Activated CD8-positive, alpha-beta memory T cell treated with anti-CD3 and anti-CD28 coated beads, Interleukin-2, amount 50 U/mL, for 4 hours (primary cell): ENCODE measurements around the gene ZNF726.
"Not testable (repeated sequence)": the region's sequence is repeated elsewhere in the genome, so short reads cannot be mapped to it uniquely, and the experiment has no call there.

ENCODE experiments used
- DNase-seq: peaks from one replicate; pipeline ENCODE4 v3.0.0-alpha.2; 2020

ZNF726 gene

GRCh38 chr19:23949611-23950010, 34.9 kb downstream of the ZNF726 start:
- no peak for DNase-seq

DNA sequence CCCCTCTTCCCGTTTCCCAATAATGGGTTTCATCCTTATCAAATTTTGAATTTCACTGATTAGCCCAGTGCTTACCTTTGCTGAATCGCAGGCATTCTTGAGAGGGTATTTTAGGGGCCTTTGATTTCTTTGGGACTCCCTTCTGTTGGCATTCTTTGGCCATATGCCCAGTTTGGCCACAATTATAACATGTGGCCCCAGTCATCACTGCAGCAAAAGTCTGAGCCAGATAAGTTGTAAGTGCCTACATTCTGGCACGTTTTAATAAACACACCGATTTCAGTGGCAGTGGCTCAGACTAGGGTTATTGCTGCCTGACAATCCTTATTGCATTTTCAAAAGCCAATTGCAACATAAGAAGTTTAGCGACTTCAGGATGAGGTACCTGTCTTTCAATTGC, 41.4 kb downstream of the ZNF726 start:
- no peak for DNase-seq

DNA sequence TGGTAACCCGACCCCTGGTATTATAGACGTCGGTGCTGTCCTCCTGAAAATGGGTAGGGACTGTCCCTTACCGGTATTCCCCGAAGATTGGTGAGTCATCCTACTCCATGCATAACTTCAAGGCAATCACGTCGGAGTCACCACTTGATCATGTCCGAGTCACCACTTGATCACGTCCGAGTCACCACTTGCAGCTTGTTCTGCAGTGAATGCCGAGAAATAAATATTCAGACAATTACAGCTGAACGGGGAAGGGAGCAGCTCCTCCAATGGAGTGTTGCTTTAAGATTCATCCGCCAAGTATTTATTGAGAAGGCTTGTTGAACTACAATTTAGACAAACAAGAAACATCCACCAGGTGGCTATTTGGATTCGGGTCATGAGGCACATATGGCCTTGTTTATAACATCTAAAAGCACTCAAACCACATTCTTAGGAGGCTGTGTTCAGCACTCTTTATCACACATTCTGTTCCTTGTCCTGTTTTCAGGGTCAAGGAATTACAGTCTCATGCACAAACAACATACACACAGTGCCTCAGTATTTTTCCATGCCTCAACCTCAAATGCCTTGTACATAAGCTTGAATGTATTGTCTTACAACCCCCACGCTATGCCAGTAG, 43.1 kb downstream of the ZNF726 start:
- DNase-seq = no peak

- DNase-seq = not testable (repeated sequence)
Observed at GRCh38 chr19:23963396-23963795, 48.7 kb downstream of the ZNF726 start.

DNA sequence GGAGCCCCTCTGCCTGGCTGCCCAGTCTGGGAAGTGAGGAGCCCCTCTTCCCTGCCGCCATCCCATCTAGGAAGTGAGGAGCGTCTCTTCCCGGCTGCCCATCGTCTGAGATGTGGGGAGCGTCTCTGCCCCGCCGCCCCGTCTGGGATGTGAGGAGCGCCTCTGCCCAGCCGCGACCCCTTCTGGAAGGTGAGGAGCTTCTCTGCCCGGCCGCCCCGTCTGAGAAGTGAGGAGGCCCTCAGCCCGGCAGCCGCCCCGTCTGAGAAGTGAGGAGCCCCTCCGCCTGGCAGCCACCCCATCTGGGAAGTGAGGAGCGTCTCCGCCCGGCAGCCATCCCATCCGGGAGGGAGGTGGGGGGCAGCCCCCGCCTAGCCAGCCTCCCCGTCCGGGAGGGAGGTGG, 49.2 kb downstream of the ZNF726 start:
- not testable (repeated sequence) for DNase-seq

GRCh38 chr19:23964334-23964733, 49.6 kb downstream of the ZNF726 start:
- not testable (repeated sequence) for DNase-seq

DNA sequence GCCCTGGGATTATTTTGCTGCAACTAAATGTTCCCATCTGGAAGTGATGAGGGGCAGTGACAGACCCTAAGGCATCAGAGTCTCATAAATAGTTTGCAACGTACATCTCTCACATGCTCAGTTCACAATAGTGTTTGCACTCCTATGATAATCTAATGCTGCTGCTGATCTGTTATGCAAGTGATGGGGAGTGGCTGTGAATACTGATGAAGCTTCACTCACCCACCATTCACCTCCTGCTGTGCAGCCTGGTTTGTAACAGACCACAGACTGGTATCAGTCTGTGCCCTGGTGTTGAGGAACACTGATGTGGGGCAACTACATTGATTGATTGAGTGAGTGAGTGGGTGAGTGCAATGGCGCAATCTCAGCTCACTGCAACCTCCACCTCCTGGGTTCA, 54.9 kb downstream of the ZNF726 start:
- no peak for DNase-seq

GRCh38 chr19:23971598-23971997, 56.9 kb downstream of the ZNF726 start:
- DNase-seq = no peak

- no peak for DNase-seq
Observed at GRCh38 chr19:23972161-23972560, 57.5 kb downstream of the ZNF726 start.

DNA sequence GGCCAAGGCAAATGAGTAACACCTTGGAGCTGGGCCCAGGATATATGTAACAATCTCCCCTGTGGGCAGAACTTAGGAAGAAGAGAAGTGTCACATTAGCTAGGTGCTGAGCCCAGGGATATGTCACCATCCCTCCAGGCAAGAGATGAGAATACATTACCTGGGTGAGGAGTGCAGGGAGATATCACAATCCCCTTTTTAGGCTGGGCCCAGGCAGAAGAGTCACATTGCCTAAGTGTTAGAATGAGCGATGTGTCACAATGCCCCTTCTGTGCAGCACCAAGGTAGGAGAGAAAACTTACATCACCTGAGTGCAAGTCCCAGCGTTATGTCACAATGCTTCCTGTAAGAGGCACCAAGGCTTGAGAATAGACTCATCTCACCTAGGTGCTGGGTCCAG, 60.3 kb downstream of the ZNF726 start:
- DNase-seq = no peak

DNA sequence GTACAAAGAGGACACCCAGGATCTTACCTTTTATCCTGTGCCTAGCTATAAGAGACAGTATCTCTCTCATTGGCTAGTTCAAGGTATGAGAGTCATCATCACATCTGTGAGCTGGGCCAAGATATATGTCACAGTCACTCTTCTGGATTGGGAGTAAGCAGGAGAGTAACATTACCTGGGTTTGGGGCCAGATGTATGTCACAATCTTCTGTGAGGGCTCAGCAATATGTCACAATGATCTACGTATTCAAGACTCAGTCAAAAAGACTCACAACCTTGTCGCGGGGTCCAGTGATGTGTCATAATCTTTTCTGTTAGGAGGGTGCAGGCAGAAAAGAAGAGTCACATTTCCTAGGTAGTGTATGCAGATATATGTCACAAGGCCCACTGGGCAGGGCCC, 61.9 kb downstream of the ZNF726 start:
- DNase-seq = not testable (repeated sequence)

DNA sequence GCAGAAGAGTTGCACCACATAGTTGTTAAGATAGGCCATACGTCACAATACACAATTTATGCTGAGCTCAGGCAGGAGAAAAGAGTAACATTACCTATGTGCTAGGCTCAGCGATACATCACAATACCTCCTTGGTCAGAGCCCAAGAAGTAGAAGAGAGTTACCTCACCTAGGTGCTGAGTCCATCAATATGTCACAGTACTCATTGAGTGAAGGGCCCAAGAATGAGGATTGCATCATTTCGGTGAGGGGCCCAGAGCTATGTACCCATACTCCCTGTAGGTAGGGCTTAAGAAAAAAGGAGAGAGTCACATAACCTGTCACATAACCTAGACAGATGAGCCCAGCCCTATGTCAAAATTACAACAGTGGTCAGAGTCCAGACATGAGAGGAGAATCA, 62.6 kb downstream of the ZNF726 start:
- not testable (repeated sequence) for DNase-seq

DNA sequence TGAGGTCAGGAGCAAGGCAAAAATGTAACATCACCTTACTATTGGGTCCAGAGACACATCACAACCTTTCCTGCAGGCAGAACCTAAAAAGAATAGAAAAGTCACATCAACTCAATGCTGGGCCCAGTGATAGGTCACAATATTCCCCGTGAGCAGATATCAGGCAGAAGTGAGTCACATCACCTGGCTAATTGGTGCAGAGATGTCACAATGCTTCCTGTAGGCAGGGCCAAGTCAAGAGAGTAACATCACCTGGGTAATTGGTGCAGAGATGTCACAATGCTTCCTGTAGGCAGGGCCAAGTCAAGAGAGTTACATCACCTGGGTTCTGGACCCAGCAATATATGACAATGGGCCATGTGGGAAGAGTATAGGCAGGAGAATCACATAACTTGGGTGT, 63.4 kb downstream of the ZNF726 start:
- no peak for DNase-seq

DNA sequence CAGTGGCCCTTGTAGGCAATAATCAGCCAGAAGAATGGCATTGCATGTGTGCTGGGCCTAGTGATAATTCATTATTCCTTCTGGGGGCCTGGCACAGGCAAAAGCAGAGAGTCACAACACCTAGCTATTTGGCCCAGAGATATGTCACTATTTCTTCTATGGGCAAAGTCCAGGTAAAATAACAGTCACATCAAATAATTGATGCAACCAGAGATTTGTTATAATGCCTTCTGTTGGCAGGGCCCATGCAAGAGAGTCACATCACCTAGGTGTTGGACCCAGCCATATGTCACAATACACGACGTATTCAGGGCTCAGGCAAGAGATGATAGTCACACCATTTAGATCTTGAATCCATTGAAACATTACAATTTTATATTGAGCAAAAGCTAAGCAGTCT, 66.1 kb downstream of the ZNF726 start:
- DNase-seq = no peak

GRCh38 chr19:23981863-23982262, 67.2 kb downstream of the ZNF726 start:
- DNase-seq = no peak

DNA sequence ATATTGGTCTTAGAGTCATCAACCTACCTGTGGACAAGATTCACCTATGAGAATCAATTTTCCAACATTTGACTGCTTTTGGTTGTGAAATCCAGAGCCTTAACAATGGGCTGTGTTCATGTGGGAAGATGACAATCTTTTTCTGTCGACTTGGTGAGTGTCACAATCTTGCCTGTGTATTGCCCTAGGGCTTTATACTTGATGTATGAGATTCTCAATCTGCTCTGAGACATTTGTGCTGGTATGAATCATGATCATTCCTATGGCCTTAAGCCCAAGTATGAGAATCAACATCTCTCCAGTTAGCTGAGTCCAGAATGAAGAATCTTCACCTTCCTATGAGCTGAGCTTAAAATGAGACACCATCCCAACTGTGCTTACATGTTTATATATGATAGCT, 68.7 kb downstream of the ZNF726 start:
- DNase-seq = no peak
